Mesothelial cell of epicardium (in vitro differentiated cells): Measurements from ENCODE around the gene SNRNP48. TPM values are rescaled to one million over a fixed set of nuclear protein-coding genes. Genes with fewer than 3 reads are reported as not detected.

Experiments
- DNase-seq, 2 experiments: peaks; one replicate each; pipeline ENCODE4 v3.0.0; 2021; ENCODE audit warnings: low spot score in 2 of 2; ENCODE audit not compliant: unreplicated experiment in 2 of 2
- H3K27ac Mint-ChIP-seq: 2 replicates; pipeline ENCODE4 v1.8.0; 2021; ENCODE audit warnings: mixed read lengths
- H3K27me3 Mint-ChIP-seq: 2 replicates; pipeline ENCODE4 v1.8.0; 2021; ENCODE audit warnings: low read depth, mixed read lengths
- H3K36me3 Mint-ChIP-seq: 2 replicates; pipeline ENCODE4 v1.8.0; 2021; ENCODE audit warnings: mixed read lengths
- H3K4me1 Mint-ChIP-seq: 2 replicates; pipeline ENCODE4 v1.8.0; 2021; ENCODE audit warnings: mixed read lengths
- H3K4me3 Mint-ChIP-seq: 2 replicates; pipeline ENCODE4 v1.8.0; 2021; ENCODE audit warnings: mild to moderate bottlenecking, moderate library complexity, mixed read lengths
- H3K9me3 Mint-ChIP-seq: 2 replicates; pipeline ENCODE4 v1.8.0; 2021; ENCODE audit warnings: mixed read lengths
- total RNA-seq: library from RNA; stranded (reverse); gene quantifications from 3 replicates; pipeline ENCODE4 v1.2.1, GENCODE V29; 2021
- TF ChIP-seq, protein P1 (sequence below): fragments of 200-600 bp; sonication (generic); IDR thresholded peaks from one replicate; pipeline ENCODE4 v1.5.0; 2021; ENCODE audit warnings: antibody characterized with exemption; ENCODE audit not compliant: unreplicated experiment

The SNRNP48 gene
- total RNA-seq, 1 donor from 2014 or later: 14.2 TPM

DNA sequence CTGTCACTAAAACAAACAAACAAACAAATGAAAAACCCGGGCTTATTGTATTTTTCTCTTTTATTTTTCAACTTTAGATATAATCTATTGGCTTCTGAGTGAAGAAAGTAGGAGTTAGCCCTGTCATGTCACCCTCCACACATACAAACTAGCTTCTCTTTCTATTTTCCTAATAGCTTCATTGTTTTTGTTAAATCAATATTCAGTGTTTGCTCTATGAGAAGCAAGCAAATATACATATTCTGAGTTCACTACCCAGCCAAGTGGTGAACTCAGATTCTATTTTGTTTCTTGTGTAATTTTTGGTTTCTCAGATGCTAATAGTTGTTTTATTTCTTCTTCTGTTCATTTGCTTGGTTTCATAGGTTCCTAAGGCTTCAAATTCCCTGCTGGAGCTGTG is 66.4 kb downstream of the SNRNP48 start:
- Mint-ChIP-seq H3K4me1 (no peaks in the 10 kb centered on the region), H3K27me3 (peaks cover 15% of the 10 kb centered on the region), H3K27ac (no peak overlapping the region), H3K9me3 (no peaks in the 10 kb centered on the region), H3K36me3 (no peaks in the 10 kb centered on the region), H3K4me3 (no peak overlapping the region)
- DNase-seq: no peak
- TF ChIP-seq, protein P1, sequence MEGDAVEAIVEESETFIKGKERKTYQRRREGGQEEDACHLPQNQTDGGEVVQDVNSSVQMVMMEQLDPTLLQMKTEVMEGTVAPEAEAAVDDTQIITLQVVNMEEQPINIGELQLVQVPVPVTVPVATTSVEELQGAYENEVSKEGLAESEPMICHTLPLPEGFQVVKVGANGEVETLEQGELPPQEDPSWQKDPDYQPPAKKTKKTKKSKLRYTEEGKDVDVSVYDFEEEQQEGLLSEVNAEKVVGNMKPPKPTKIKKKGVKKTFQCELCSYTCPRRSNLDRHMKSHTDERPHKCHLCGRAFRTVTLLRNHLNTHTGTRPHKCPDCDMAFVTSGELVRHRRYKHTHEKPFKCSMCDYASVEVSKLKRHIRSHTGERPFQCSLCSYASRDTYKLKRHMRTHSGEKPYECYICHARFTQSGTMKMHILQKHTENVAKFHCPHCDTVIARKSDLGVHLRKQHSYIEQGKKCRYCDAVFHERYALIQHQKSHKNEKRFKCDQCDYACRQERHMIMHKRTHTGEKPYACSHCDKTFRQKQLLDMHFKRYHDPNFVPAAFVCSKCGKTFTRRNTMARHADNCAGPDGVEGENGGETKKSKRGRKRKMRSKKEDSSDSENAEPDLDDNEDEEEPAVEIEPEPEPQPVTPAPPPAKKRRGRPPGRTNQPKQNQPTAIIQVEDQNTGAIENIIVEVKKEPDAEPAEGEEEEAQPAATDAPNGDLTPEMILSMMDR: no peak

- Mint-ChIP-seq H3K4me1 (no peaks in the 10 kb centered on the region), H3K27ac (no peak overlapping the region), H3K4me3 (no peak overlapping the region), H3K36me3 (no peaks in the 10 kb centered on the region), H3K27me3 (peaks cover 31% of the 10 kb centered on the region), H3K9me3 (no peaks in the 10 kb centered on the region)
- TF ChIP-seq, protein P1: no peak
- no peak for DNase-seq
Observed at GRCh38 chr6:7658543-7658942, 68.5 kb downstream of the SNRNP48 start.

- Mint-ChIP-seq H3K27me3 (peaks cover 35% of the 10 kb centered on the region), H3K27ac (no peak overlapping the region), H3K9me3 (no peaks in the 10 kb centered on the region), H3K4me3 (no peak overlapping the region), H3K4me1 (no peaks in the 10 kb centered on the region), H3K36me3 (no peaks in the 10 kb centered on the region)
- TF ChIP-seq, protein P1: no peak
- DNase-seq: no peak
Observed at GRCh38 chr6:7661364-7661763, 71.4 kb downstream of the SNRNP48 start.

Other genes with a start within 250 kb of the SNRNP48 start
- gene CAGE1, start 200.5 kb upstream of the SNRNP48 start, total RNA-seq: 0.09 to 0.18 TPM (median 0.09 TPM) in 3 replicates
- gene RIOK1, start 200.4 kb upstream of the SNRNP48 start, total RNA-seq: 24.1 to 25.6 TPM (median 24.5 TPM) in 3 replicates
- gene DSP, start 48.5 kb upstream of the SNRNP48 start, total RNA-seq: 163 to 172 TPM (median 171 TPM) in 3 replicates
- 3.5 to 4.2 TPM (median 3.6 TPM) in 3 replicates for gene BMP6, start 135.9 kb downstream of the SNRNP48 start, total RNA-seq